CD1c-positive myeloid dendritic cell (primary cell): ENCODE results near the gene RCOR3.
"Not testable (repeated sequence)": the region's sequence is repeated elsewhere in the genome, so short reads cannot be mapped to it uniquely, and the experiment has no call there.

Experiments used
- DNase-seq: peaks from one replicate; pipeline ENCODE4 v3.0.0-alpha.2; 2016; ENCODE audit errors: extremely low spot score

Gene RCOR3

GRCh38 chr1:211258756-211259637 lies at the start of gene RCOR3:
RCOR3 (plus strand) TSS chr1:211259366; CDS start chr1:211259561, 195 bp downstream.
- DNase-seq = peak; percentile 89

GRCh38 chr1:211210052-211210451 lies 49.1 kb upstream of the RCOR3 start:
- no peak for DNase-seq

GRCh38 chr1:211210965-211211364 lies 48.2 kb upstream of the RCOR3 start:
- DNase-seq = no peak

- no peak for DNase-seq
Observed at GRCh38 chr1:211213702-211214101, 45.5 kb upstream of the RCOR3 start.

GRCh38 chr1:211215577-211215976 lies 43.6 kb upstream of the RCOR3 start:
- no peak for DNase-seq

- DNase-seq = no peak
Observed at GRCh38 chr1:211217392-211217791, 41.8 kb upstream of the RCOR3 start.

GRCh38 chr1:211222469-211223234 lies 36.5 kb upstream of the RCOR3 start:
- not testable (repeated sequence) for DNase-seq

GRCh38 chr1:211228573-211229364 lies 30.4 kb upstream of the RCOR3 start:
- DNase-seq = not testable (repeated sequence)

GRCh38 chr1:211229365-211229759 lies 29.8 kb upstream of the RCOR3 start:
- DNase-seq = no peak

- peak; percentile 34 for DNase-seq
Observed at GRCh38 chr1:211231873-211232272, 27.3 kb upstream of the RCOR3 start.

GRCh38 chr1:211236633-211237320 lies 22.4 kb upstream of the RCOR3 start:
- DNase-seq = no peak

GRCh38 chr1:211237579-211237978 lies 21.6 kb upstream of the RCOR3 start:
- DNase-seq = no peak

- DNase-seq = not testable (repeated sequence)
Observed at GRCh38 chr1:211240567-211240966, 18.6 kb upstream of the RCOR3 start.

GRCh38 chr1:211241071-211241470 lies 18.1 kb upstream of the RCOR3 start:
- DNase-seq = no peak

GRCh38 chr1:211243639-211244038 lies 15.5 kb upstream of the RCOR3 start:
- not testable (repeated sequence) for DNase-seq

GRCh38 chr1:211246583-211246982 lies 12.6 kb upstream of the RCOR3 start:
- DNase-seq = not testable (repeated sequence)

- DNase-seq = no peak
Observed at GRCh38 chr1:211247921-211248320, 11.2 kb upstream of the RCOR3 start.

GRCh38 chr1:211249611-211250010 lies 9.6 kb upstream of the RCOR3 start:
- DNase-seq = not testable (repeated sequence)

GRCh38 chr1:211257826-211258225 lies 1.3 kb upstream of the RCOR3 start:
- no peak for DNase-seq

- peak; percentile 66 for DNase-seq
Observed at GRCh38 chr1:211258310-211258755, 833 bp upstream of the RCOR3 start.

- DNase-seq = no peak
Observed at GRCh38 chr1:211259638-211260126, 516 bp downstream of the RCOR3 start.
